KMS-11 (cell line): ENCODE data around the gene ADAMTS14.

ENCODE experiments used
- H2AFZ ChIP-seq: fragments of 200-600 bp; sonication (generic); 2 replicates; pipeline ENCODE4 v1.6.1; 2016; ENCODE audit warnings: antibody characterized with exemption, mixed run types, low read depth
- H3K27ac ChIP-seq: fragments of 200-600 bp; sonication (generic); 2 replicates; pipeline ENCODE4 v1.6.1; 2016; ENCODE audit warnings: mild to moderate bottlenecking, mixed run types
- H3K27me3 ChIP-seq: fragments of 200-600 bp; sonication (generic); 2 replicates; pipeline ENCODE4 v1.6.1; 2017; ENCODE audit warnings: mild to moderate bottlenecking, low read depth, mixed run types, moderate library complexity; ENCODE audit not compliant: insufficient read depth
- H3K36me3 ChIP-seq: fragments of 200-600 bp; sonication (generic); 2 replicates; pipeline ENCODE4 v1.6.1; 2017; ENCODE audit warnings: mild to moderate bottlenecking, mixed run types; ENCODE audit not compliant: insufficient read depth
- H3K4me1 ChIP-seq: fragments of 200-600 bp; sonication (generic); 2 replicates; pipeline ENCODE4 v1.6.1; 2016; ENCODE audit warnings: mild to moderate bottlenecking, low read depth, mixed run types; ENCODE audit not compliant: poor library complexity, severe bottlenecking
- H3K4me2 ChIP-seq: fragments of 200-600 bp; sonication (generic); 2 replicates; pipeline ENCODE4 v1.7.0; 2016; ENCODE audit warnings: mild to moderate bottlenecking, mixed run types
- H3K4me3 ChIP-seq: fragments of 200-600 bp; sonication (generic); IDR thresholded peaks from 2 replicates; pipeline ENCODE4 v1.6.1; 2017; ENCODE audit warnings: low read depth, low read length, mixed read lengths; ENCODE audit not compliant: insufficient read depth
- H3K79me2 ChIP-seq: fragments of 200-600 bp; sonication (generic); 2 replicates; pipeline ENCODE4 v1.6.1; 2016; ENCODE audit warnings: low read depth, mixed run types; ENCODE audit not compliant: insufficient read depth
- H3K9ac ChIP-seq: fragments of 200-600 bp; sonication (generic); 2 replicates; pipeline ENCODE4 v1.6.1; 2016; ENCODE audit warnings: mild to moderate bottlenecking, mixed run types
- H4K20me1 ChIP-seq: fragments of 200-600 bp; sonication (generic); 2 replicates; pipeline ENCODE4 v1.6.1; 2016; ENCODE audit warnings: mild to moderate bottlenecking, mixed run types; ENCODE audit not compliant: insufficient read depth
- CTCF ChIP-seq: fragments of 200-600 bp; sonication (generic); conservative IDR thresholded peaks from 2 replicates; pipeline ENCODE4 v1.6.1; 2017; ENCODE audit warnings: low read depth, mild to moderate bottlenecking, antibody characterized with exemption, low read length, moderate library complexity, mixed read lengths

ADAMTS14 gene

GRCh38 chr10:70723771-70724170 lies 51.5 kb downstream of the ADAMTS14 start:
- TF ChIP-seq CTCF, result no peak
- H3K4me3 ChIP-seq, result no peak overlapping the region

GRCh38 chr10:70726909-70727495 lies 54.7 kb downstream of the ADAMTS14 start:
- H3K4me3 ChIP-seq, result no peak overlapping the region
- no peak overlapping the region for H3K4me2 ChIP-seq
- no peak overlapping the region for H3K9ac ChIP-seq
- H2AFZ ChIP-seq, result no peak overlapping the region
- H3K79me2 ChIP-seq, result no peaks in the 10 kb centered on the region
- H3K36me3 ChIP-seq, result no peaks in the 10 kb centered on the region
- H3K27ac ChIP-seq, result no peak overlapping the region
- H4K20me1 ChIP-seq, result no peaks in the 10 kb centered on the region
- no peak for TF ChIP-seq CTCF
- 0 out of 2 replicates have a peak, but pooled peaks cover 2% of the 10 kb centered on the region for H3K27me3 ChIP-seq
- H3K4me1 ChIP-seq, result no peaks in the 10 kb centered on the region

More at GRCh38 chr10:70723771-70724170, 51.5 kb downstream of the ADAMTS14 start:
- Histone ChIP-seq H3K27ac (no peak overlapping the region), H2AFZ (no peak overlapping the region), H3K4me1 (no peaks in the 10 kb centered on the region), H3K36me3 (no peaks in the 10 kb centered on the region), H3K9ac (no peak overlapping the region), H3K79me2 (no peaks in the 10 kb centered on the region), H4K20me1 (no peaks in the 10 kb centered on the region), H3K4me2 (no peak overlapping the region), H3K27me3 (0 out of 2 replicates have a peak, but pooled peaks cover 2% of the 10 kb centered on the region)

- no peak overlapping the region for H3K27ac ChIP-seq
- no peak overlapping the region for H3K4me2 ChIP-seq
- TF ChIP-seq CTCF, result no peak
- no peaks in the 10 kb centered on the region for H4K20me1 ChIP-seq
- 0 out of 2 replicates have a peak, but pooled peaks cover 2% of the 10 kb centered on the region for H3K27me3 ChIP-seq
- no peaks in the 10 kb centered on the region for H3K36me3 ChIP-seq
- no peaks in the 10 kb centered on the region for H3K4me1 ChIP-seq
- no peak overlapping the region for H3K4me3 ChIP-seq
- H3K9ac ChIP-seq, result no peak overlapping the region
- no peak overlapping the region for H2AFZ ChIP-seq
- H3K79me2 ChIP-seq, result no peaks in the 10 kb centered on the region
These were observed 56.0 kb downstream of the ADAMTS14 start for GRCh38 chr10:70728328-70728727.

- Histone ChIP-seq H3K79me2 (no peaks in the 10 kb centered on the region), H3K4me3 (no peak overlapping the region), H3K36me3 (no peaks in the 10 kb centered on the region), H3K4me1 (no peaks in the 10 kb centered on the region), H4K20me1 (no peaks in the 10 kb centered on the region), H3K9ac (no peak overlapping the region), H2AFZ (no peak overlapping the region), H3K27ac (no peak overlapping the region), H3K27me3 (0 out of 2 replicates have a peak, but pooled peaks cover 4% of the 10 kb centered on the region), H3K4me2 (no peak overlapping the region)
- no peak for TF ChIP-seq CTCF
These were observed 57.6 kb downstream of the ADAMTS14 start for GRCh38 chr10:70729763-70730357.
